OCI-LY3 (cell line): ENCODE data around the gene BCAR3.

Experiments used
- CTCF ChIP-seq: fragments of 200-600, 300-600 bp; sonication (generic); IDR thresholded peaks from 2 replicates; pipeline ENCODE4 v1.5.1; 2014; ENCODE audit warnings: antibody characterized with exemption, low read length, low read depth
- EZH2phosphoT487 ChIP-seq: fragments of 200-600 bp; shearing (Covaris generic); IDR thresholded peaks from 2 replicates; pipeline ENCODE4 v1.6.1; 2018; ENCODE audit warnings: antibody characterized with exemption, mixed run types, low read depth

- TF ChIP-seq CTCF (no peak), EZH2phosphoT487 (no peak)
Observed at GRCh38 chr1:93729906-93730305, 48.3 kb upstream of the BCAR3 start.
